ENCODE measurements around the gene EPHB3. TPM values are rescaled to one million over a fixed set of nuclear protein-coding genes. Genes with fewer than 3 reads are reported as not detected.

Gene EPHB3
- total and polyA plus RNA-seq, 3 donors from 2014 or later = 2.0 to 2.6 (median 2.3) TPM

- intact Hi-C loops (cut with DNase I; ENCODE audit: low total_unique reads) = no loop called here
- H3K36me3 ChIP-seq (ENCODE audit: low read depth, missing control alignments) = no peaks in the 10 kb centered on the region
- H3K9me3 ChIP-seq = no peaks in the 10 kb centered on the region
- no peak overlapping the region for H3K27ac ChIP-seq
- H3K27me3 ChIP-seq = no peaks in the 10 kb centered on the region
- no peak for DNase-seq
- 76 to 88% methylated on average over 10 to 14 of the region's 14 CpGs for WGBS, 2 donors
- no peaks in the 10 kb centered on the region for H3K4me1 ChIP-seq
- TF ChIP-seq CTCF (IDR thresholded peaks at IDR 0.05) (no peak), POLR2A (IDR thresholded peaks at IDR 0.05) (no peak)
- no peak overlapping the region for H3K4me3 ChIP-seq
Measured at GRCh38 chr3:184538666-184539431, 22.7 kb upstream of the EPHB3 start.

GRCh38 chr3:184539801-184540435, 21.7 kb upstream of the EPHB3 start:
- Histone ChIP-seq H3K36me3 (ENCODE audit: low read depth, missing control alignments) (no peaks in the 10 kb centered on the region), H3K27ac (no peak overlapping the region), H3K4me1 (no peaks in the 10 kb centered on the region), H3K4me3 (no peak overlapping the region), H3K27me3 (no peaks in the 10 kb centered on the region), H3K9me3 (no peaks in the 10 kb centered on the region)
- TF ChIP-seq CTCF (IDR thresholded peaks at IDR 0.05) (no peak), POLR2A (IDR thresholded peaks at IDR 0.05) (no peak)
- WGBS, 2 donors = 78 to 80% methylated on average over 16 of the region's 16 CpGs
- intact Hi-C loops (cut with DNase I; ENCODE audit: low total_unique reads) = loop anchor here (10.0 kb wide), 1 partner anchor 165 kb away; the partner anchor contains the start of gene THPO
- no peak for DNase-seq

- no peak for TF ChIP-seq POLR2A (IDR thresholded peaks at IDR 0.05)
- TF ChIP-seq CTCF (IDR thresholded peaks at IDR 0.05) = peak; percentile 51 to 68 (median 58)
- Histone ChIP-seq H3K4me3 (no peak overlapping the region), H3K27ac (no peak overlapping the region), H3K36me3 (ENCODE audit: low read depth, missing control alignments) (no peaks in the 10 kb centered on the region), H3K9me3 (no peaks in the 10 kb centered on the region), H3K4me1 (no peaks in the 10 kb centered on the region), H3K27me3 (no peaks in the 10 kb centered on the region)
- WGBS, 2 donors = 51 to 61% methylated on average over 14 of the region's 14 CpGs
- DNase-seq = peak; percentile 79
- intact Hi-C loops (cut with DNase I; ENCODE audit: low total_unique reads) = loop anchor here (10.0 kb wide), 1 partner anchor 166 kb away; the partner anchor contains the start of gene THPO
Measured at GRCh38 chr3:184540777-184541681, 20.6 kb upstream of the EPHB3 start.

DNA sequence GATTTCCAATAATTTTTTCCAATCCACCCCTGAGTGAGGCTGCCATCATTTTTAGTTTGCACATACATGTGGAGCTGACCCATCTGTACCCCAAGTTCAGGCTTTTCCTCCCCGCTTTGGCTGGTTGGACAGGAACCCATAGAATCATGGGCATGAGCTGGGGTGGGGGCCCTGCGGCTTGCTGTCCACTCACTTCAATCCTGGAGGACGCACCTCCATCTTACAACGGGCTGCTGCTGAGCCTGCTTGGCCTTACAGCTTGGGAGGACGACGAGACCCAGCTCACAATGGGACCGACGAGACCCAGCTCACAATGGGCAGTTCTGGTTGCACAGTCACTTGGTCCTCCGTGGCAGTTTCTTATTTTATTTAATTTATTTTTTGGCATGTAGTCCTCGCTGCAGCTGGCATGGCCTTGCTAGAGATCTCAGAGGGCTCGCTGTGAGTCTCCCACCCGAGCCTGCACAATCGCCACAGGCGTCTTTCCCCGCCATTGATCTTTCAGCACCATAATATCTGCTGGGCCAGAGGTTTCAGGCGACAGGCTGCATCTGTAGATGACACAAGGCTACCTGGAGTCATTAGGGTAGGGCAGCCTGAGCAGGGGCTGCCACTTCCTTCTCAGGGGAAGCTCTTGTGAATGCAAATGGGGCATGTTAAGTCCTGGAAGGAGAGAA, 19.6 kb upstream of the EPHB3 start:
- Histone ChIP-seq H3K4me3 (no peak overlapping the region), H3K4me1 (no peaks in the 10 kb centered on the region), H3K27ac (no peak overlapping the region), H3K9me3 (no peaks in the 10 kb centered on the region), H3K27me3 (no peaks in the 10 kb centered on the region), H3K36me3 (ENCODE audit: low read depth, missing control alignments) (no peaks in the 10 kb centered on the region)
- TF ChIP-seq CTCF (IDR thresholded peaks at IDR 0.05) = no peak
- no peak for TF ChIP-seq POLR2A (IDR thresholded peaks at IDR 0.05)
- intact Hi-C loops (cut with DNase I; ENCODE audit: low total_unique reads) = loop anchor here (10.0 kb wide), 1 partner anchor 167 kb away; the partner anchor contains the start of gene THPO
- 81 to 86% methylated on average over 16 of the region's 16 CpGs for WGBS, 2 donors
- DNase-seq = no peak
